Cardiac muscle cell (in vitro differentiated cells and primary cell): ENCODE measurements around the gene HOATZ. TPM values are rescaled to one million over a fixed set of nuclear protein-coding genes. Genes with fewer than 3 reads are reported as not detected.

Experiments used
- DNase-seq, 2 donors: peaks; one replicate each; pipeline versions ENCODE4 v3.0.0 to v3.0.0-alpha.2; 2010 to 2017; ENCODE audit warnings: low read depth in 1 of 2, low spot score in 1 of 2
- H3K27ac ChIP-seq: fragments of 200-600 bp; sonication (generic); 2 replicates; pipeline ENCODE4 v1.5.1; 2016
- H3K27me3 ChIP-seq: fragments of 200-600 bp; sonication (generic); 2 replicates; pipeline ENCODE4 v1.6.0; 2016; ENCODE audit warnings: control low read depth
- H3K36me3 ChIP-seq: fragments of 200-600 bp; sonication (generic); 2 replicates; pipeline ENCODE4 v1.5.1; 2016; ENCODE audit warnings: control low read depth
- H3K4me1 ChIP-seq: fragments of 200-600 bp; sonication (generic); 2 replicates; pipeline ENCODE4 v1.8.1; 2017; ENCODE audit warnings: low read depth, mild to moderate bottlenecking, mixed run types
- H3K4me3 ChIP-seq: fragments of 200-600 bp; sonication (generic); 2 replicates; pipeline ENCODE4 v1.5.1; 2016; ENCODE audit warnings: mild to moderate bottlenecking
- H3K9me3 ChIP-seq: fragments of 200-600 bp; sonication (generic); 2 replicates; pipeline ENCODE4 v1.5.1; 2017; ENCODE audit warnings: low read depth, mild to moderate bottlenecking, control low read depth
- polyA plus RNA-seq: library from polyadenylated mRNA; unstranded; fragments of >200 nt; fragmentation: Nextera tagmentation; extraction: Ambion mirVana; gene quantifications from 2 replicates; pipeline ENCODE4 v1.2.1, GENCODE V29; 2016
- total RNA-seq: library from RNA; depleted of rRNA; stranded (reverse); fragments of >200 nt; gene quantifications from 2 replicates; pipeline ENCODE4 v1.2.3, GENCODE V29; 2016
- TF ChIP-seq, protein P1 (sequence below): IDR thresholded peaks from 2 replicates; pipeline ENCODE4 v1.5.1; 2012; ENCODE audit warnings: low read depth, mild to moderate bottlenecking, low read length

Gene HOATZ
- total and polyA plus RNA-seq, 2 experiments from 2014 or later = not detected

DNA sequence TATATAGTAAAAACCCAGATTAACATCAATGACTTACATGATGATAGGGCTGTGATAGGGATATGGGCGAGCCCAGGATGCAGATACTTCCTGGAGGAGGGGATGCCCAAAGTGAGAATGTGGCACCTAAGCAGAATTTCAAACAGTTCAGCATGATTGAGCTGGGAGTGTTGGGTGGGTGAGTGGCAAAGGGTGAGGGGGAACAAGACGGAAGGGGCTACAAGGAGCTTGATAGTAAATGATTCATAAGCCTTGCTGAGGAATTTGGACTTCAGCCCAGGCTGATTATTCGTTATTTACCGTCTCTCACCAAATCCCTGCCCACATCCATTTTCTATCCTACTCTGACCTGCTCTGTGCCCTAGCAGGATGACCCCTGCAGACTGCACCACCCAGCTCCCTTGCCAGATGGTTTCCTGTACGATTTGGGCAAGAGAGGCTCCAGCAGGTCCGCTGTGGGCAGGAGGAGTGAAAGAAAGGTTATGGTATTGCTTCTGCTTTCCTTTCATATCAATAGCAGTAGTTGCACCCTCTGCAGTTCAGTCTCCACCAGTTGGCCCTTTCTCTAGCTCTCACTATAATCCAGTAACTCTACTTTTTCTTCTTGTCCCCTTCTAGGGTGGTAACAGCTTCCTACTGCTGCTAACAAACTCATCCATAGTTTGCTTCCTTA, 57.4 kb downstream of the HOATZ start:
- H3K27me3 ChIP-seq = no peaks in the 10 kb centered on the region
- no peak overlapping the region for H3K27ac ChIP-seq
- H3K9me3 ChIP-seq = no peaks in the 10 kb centered on the region
- TF ChIP-seq, protein P1, sequence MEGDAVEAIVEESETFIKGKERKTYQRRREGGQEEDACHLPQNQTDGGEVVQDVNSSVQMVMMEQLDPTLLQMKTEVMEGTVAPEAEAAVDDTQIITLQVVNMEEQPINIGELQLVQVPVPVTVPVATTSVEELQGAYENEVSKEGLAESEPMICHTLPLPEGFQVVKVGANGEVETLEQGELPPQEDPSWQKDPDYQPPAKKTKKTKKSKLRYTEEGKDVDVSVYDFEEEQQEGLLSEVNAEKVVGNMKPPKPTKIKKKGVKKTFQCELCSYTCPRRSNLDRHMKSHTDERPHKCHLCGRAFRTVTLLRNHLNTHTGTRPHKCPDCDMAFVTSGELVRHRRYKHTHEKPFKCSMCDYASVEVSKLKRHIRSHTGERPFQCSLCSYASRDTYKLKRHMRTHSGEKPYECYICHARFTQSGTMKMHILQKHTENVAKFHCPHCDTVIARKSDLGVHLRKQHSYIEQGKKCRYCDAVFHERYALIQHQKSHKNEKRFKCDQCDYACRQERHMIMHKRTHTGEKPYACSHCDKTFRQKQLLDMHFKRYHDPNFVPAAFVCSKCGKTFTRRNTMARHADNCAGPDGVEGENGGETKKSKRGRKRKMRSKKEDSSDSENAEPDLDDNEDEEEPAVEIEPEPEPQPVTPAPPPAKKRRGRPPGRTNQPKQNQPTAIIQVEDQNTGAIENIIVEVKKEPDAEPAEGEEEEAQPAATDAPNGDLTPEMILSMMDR = no peak
- peak in 1 of 2 donors; percentile 27 for DNase-seq
- H3K36me3 ChIP-seq = no peaks in the 10 kb centered on the region
- H3K4me3 ChIP-seq = no peak overlapping the region
- peaks cover 5% of the 10 kb centered on the region for H3K4me1 ChIP-seq

DNA sequence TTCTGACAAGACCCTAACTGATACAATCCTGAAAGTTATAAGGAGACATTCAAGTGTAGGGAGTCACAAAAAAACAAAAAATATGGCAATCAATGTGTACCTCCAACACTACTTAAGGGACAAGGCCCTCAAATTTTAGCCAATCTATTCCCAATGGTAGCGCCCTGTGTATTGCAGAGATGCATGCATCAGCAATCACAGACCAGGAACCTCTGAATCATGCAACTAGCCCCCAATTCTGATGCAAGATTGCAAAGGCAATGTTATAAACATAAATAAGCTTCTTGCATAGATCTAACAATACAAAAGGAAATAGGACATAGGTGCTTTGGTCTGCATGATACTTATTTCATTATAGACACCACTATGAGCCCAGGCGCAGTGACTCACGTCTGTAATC, 58.0 kb downstream of the HOATZ start:
- DNase-seq = no peak
- H3K4me3 ChIP-seq = no peak overlapping the region
- H3K36me3 ChIP-seq = no peaks in the 10 kb centered on the region
- TF ChIP-seq, protein P1 = no peak
- no peaks in the 10 kb centered on the region for H3K9me3 ChIP-seq
- H3K27ac ChIP-seq = no peak overlapping the region
- peaks cover 5% of the 10 kb centered on the region for H3K4me1 ChIP-seq
- H3K27me3 ChIP-seq = no peaks in the 10 kb centered on the region

DNA sequence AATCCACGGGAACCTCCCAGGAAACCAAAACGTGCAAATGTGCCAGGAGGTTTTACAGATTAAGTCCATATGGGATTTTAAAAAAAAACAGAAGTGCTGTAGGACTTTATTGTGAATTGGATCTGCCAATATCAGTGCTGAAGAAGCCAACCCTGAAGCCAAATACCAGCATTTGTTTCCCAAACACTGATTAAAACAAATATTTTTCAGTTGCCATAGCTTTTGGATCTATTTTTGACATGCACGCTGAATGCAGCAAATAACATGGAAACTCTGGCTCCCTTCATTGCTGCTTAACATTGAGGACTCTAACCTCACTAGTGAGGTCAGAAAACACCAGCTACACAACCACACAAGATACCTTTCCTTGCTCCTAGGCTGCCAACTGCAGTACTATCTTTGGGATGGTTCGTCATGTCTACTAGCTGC, 59.3 kb downstream of the HOATZ start:
- TF ChIP-seq, protein P1 = no peak
- H3K4me1 ChIP-seq = peaks cover 5% of the 10 kb centered on the region

DNA sequence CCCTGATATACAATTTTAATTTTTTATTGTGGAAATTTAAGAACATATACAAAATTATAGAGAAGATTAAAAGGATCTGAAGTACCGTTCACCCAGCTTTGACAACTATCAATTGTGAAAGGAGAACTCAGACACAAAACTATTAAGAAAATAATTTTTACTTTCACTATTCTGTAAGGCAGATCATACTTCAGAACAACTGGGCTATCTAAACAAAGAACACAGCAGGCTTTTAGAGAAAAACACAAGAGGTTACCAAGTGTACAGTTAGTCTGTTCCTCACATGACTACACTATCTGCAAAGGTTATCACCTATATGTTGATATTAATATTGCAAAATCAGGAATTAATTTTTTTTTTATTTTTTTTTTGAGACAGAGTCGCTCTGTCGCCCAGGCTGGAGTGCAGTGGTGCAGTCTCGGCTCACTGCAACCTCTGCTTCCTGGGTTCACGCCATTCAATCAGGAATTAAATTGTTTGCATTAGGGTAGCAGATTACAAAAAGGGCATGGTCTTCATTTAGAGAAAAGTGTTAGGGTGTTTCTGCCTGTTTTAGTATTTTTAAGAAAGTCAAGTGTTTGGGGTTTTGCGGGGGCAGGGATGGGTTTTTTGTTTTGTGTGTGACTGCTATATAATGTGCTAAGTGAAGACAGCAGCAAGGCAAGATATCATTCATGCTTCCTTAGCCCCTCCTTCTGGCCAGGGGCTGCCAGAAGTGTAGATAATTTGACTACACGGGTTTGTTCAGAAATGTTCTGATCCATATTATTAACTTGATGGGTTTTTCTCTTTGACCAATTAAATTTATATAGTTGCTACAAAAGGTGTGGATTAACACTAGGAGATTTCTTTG, 60.0 kb downstream of the HOATZ start:
- H3K9me3 ChIP-seq = no peaks in the 10 kb centered on the region
- H3K4me1 ChIP-seq = peaks cover 5% of the 10 kb centered on the region
- H3K27ac ChIP-seq = no peak overlapping the region
- no peak for DNase-seq
- TF ChIP-seq, protein P1 = no peak
- no peaks in the 10 kb centered on the region for H3K27me3 ChIP-seq
- H3K36me3 ChIP-seq = no peaks in the 10 kb centered on the region
- no peak overlapping the region for H3K4me3 ChIP-seq

More for the DNA sequence above, 59.3 kb downstream of the HOATZ start:
- Histone ChIP-seq H3K36me3 (no peaks in the 10 kb centered on the region), H3K27ac (no peak overlapping the region), H3K4me3 (no peak overlapping the region), H3K27me3 (no peaks in the 10 kb centered on the region), H3K9me3 (no peaks in the 10 kb centered on the region)
- DNase-seq = peak in 1 of 2 donors; percentile 51

DNA sequence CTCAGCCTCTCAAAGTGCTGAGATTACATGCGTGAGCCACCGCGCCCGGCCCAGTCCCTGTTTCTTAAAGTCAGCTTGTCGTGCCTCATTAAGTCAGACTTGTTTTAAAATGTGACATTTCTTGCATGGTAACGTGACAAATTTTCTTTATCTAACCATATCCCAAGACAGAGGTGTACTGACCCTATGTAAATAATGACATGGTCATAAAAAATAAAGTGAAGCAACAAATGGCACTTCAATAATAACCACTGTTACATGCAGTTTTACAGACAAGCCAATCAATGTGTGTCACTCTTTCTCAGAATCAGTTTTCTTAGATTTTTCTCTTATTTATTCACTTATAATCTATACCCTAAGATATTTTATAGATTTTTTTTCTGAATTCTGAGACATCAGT, 61.2 kb downstream of the HOATZ start:
- TF ChIP-seq, protein P1 = no peak
- Histone ChIP-seq H3K4me1 (peaks cover 5% of the 10 kb centered on the region), H3K27ac (no peak overlapping the region)

More for the DNA sequence above, 61.2 kb downstream of the HOATZ start:
- H3K4me3 ChIP-seq = no peak overlapping the region
- H3K27me3 ChIP-seq = no peaks in the 10 kb centered on the region
- no peaks in the 10 kb centered on the region for H3K9me3 ChIP-seq
- DNase-seq = no peak
- no peaks in the 10 kb centered on the region for H3K36me3 ChIP-seq
